Esophagus squamous epithelium (tissue), 5 donors: ENCODE data around the gene OR1S1. TPM values are rescaled to one million over a fixed set of nuclear protein-coding genes. Genes with fewer than 3 reads are reported as not detected.

Source experiments
- DNase-seq: peaks from one replicate; lab custom pipeline; 2025; lab: John Stamatoyannopoulos, UW
- H3K27ac ChIP-seq, 4 donors: fragments of 200-600 bp; sonication (generic); one replicate each; pipeline ENCODE4 v1.5.1; 2016 to 2019; ENCODE audit warnings: mild to moderate bottlenecking in 1 of 4
- H3K27me3 ChIP-seq, 4 donors: fragments of 200-600 bp; sonication (generic); 1 replicate in 3 of 4; 2 replicates in 1 of 4; pipeline versions ENCODE4 v1.5.1 to v1.6.0; 2017 to 2021; ENCODE audit warnings: antibody characterized with exemption in 1 of 4
- H3K36me3 ChIP-seq, 3 donors: fragments of 200-600 bp; sonication (generic); one replicate each; pipeline ENCODE4 v1.5.1; 2016 to 2019
- H3K4me1 ChIP-seq, 3 donors: fragments of 200-600 bp; sonication (generic); one replicate each; pipeline ENCODE4 v1.5.1; 2017 to 2019
- H3K4me3 ChIP-seq, 4 donors: fragments of 200-600 bp; sonication (generic); 1 replicate in 3 of 4; 2 replicates in 1 of 4; pipeline ENCODE4 v1.5.1; 2016 to 2019; ENCODE audit warnings: mild to moderate bottlenecking in 2 of 4, moderate library complexity in 1 of 4
- H3K9me3 ChIP-seq, 3 donors: fragments of 200-600 bp; sonication (generic); one replicate each; pipeline ENCODE4 v1.5.1; 2016 to 2019
- POLR2A ChIP-seq, 4 donors: fragments of 450-650 bp; IDR thresholded peaks; one replicate each; pipeline ENCODE4 v1.6.1; 2017; ENCODE audit warnings: antibody characterized with exemption in 4 of 4, mild to moderate bottlenecking in 4 of 4, moderate library complexity in 3 of 4
- WGBS, 2 donors: methylation state at CpG; one replicate each; pipeline ENCODE4 v1.1.5; 2018; 5-methylcytosine and 5-hydroxymethylcytosine counted together
- intact Hi-C: fragments of 100-400 bp; cut with DNase I; formaldehyde crosslinking; loops from one replicate; pipeline ENCODE4 v1.15.0; 2022
- total RNA-seq, 4 donors: library from RNA; depleted of rRNA; stranded (reverse); fragments of >200 nt; gene quantifications; one replicate each; pipeline ENCODE4 v1.1.0, GENCODE V29; 2016
- TF ChIP-seq, protein P1 (sequence below), 6 experiments: fragments of 450-650 bp in 4 of 6; fragments of 200-600 bp in 2 of 6; sonication (generic) in 2 of 6; IDR thresholded peaks; one replicate each; pipeline ENCODE4 v1.5.1; 2016 to 2019; ENCODE audit warnings: antibody characterized with exemption in 6 of 6, mild to moderate bottlenecking in 4 of 6, moderate library complexity in 4 of 6
- donor health status: DM: yes; HTN: yes; CAD: no.

The OR1S1 gene
- total RNA-seq, 4 donors from 2014 or later: not detected

DNA sequence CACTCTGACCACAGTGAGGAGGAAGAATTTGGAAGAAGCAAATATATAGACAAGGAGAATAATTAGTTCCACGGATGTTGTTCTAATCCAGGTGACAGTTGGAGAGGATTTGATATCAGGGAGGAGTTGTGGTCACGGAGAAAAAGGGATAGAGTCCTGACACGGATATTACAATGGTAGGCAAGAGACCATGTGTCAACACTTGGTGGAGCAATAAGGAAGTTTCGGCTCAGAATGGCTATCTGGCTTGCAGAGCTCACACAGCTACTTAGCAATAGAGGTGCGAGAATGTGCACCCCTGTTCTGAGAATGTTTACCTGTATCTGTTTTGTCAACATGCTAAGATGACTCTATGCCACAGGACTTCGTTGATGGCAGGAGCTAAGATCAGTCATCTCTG, 34.1 kb upstream of the OR1S1 start:
- intact Hi-C loops: no loop called here

DNA sequence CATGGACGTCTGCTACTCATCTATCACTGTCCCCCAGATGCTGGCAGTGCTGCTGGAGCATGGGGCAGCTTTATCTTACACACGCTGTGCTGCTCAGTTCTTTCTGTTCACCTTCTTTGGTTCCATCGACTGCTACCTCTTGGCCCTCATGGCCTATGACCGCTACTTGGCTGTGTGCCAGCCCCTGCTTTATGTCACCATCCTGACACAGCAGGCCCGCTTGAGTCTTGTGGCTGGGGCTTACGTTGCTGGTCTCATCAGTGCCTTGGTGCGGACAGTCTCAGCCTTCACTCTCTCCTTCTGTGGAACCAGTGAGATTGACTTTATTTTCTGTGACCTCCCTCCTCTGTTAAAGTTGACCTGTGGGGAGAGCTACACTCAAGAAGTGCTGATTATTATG, 32.9 kb upstream of the OR1S1 start:
- no peaks in the 10 kb centered on the region for H3K36me3 ChIP-seq
- no peaks in the 10 kb centered on the region for H3K27me3 ChIP-seq
- H3K4me3 ChIP-seq: no peak overlapping the region
- intact Hi-C loops: no loop called here
- no peaks in the 10 kb centered on the region for H3K9me3 ChIP-seq
- TF ChIP-seq, protein P1, sequence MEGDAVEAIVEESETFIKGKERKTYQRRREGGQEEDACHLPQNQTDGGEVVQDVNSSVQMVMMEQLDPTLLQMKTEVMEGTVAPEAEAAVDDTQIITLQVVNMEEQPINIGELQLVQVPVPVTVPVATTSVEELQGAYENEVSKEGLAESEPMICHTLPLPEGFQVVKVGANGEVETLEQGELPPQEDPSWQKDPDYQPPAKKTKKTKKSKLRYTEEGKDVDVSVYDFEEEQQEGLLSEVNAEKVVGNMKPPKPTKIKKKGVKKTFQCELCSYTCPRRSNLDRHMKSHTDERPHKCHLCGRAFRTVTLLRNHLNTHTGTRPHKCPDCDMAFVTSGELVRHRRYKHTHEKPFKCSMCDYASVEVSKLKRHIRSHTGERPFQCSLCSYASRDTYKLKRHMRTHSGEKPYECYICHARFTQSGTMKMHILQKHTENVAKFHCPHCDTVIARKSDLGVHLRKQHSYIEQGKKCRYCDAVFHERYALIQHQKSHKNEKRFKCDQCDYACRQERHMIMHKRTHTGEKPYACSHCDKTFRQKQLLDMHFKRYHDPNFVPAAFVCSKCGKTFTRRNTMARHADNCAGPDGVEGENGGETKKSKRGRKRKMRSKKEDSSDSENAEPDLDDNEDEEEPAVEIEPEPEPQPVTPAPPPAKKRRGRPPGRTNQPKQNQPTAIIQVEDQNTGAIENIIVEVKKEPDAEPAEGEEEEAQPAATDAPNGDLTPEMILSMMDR (IDR thresholded peaks at IDR 0.05): no peak
- TF ChIP-seq POLR2A (IDR thresholded peaks at IDR 0.05): no peak
- WGBS, 2 donors: 59 to 74% methylated on average over 6 to 7 of the region's 7 CpGs
- DNase-seq: no peak
- no peak overlapping the region for H3K27ac ChIP-seq
- H3K4me1 ChIP-seq: no peaks in the 10 kb centered on the region

More for the DNA sequence above, 34.1 kb upstream of the OR1S1 start:
- 80 to 82% methylated on average over 6 of the region's 6 CpGs for WGBS, 2 donors
- H3K4me1 ChIP-seq: no peaks in the 10 kb centered on the region
- TF ChIP-seq, protein P1 (IDR thresholded peaks at IDR 0.05): no peak
- no peak for TF ChIP-seq POLR2A (IDR thresholded peaks at IDR 0.05)
- H3K27me3 ChIP-seq: no peaks in the 10 kb centered on the region
- H3K27ac ChIP-seq: no peak overlapping the region
- DNase-seq: no peak
- H3K36me3 ChIP-seq: no peaks in the 10 kb centered on the region
- no peak overlapping the region for H3K4me3 ChIP-seq
- no peaks in the 10 kb centered on the region for H3K9me3 ChIP-seq

DNA sequence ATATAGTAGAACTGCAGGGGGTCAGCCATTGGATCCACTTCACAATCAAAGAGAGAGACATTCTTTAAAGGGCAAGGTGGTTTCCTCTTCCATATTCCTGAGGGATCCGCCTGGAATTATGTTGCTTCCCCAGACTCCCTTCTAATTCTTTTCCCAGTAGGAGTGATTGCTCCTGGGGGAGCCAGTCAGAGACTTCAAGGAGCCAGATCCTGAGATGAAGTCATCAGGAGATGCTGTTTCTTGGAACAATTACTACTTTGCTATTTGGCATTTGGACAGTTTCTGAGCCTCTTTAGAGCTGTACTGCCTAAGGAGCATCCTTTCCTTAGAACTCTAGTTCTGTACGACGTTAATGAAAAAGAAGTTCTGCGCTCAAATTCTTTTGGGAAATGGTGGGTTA, 25.6 kb upstream of the OR1S1 start:
- WGBS, 2 donors: 86 to 95% methylated on average over 4 of the region's 4 CpGs
- Histone ChIP-seq H3K4me3 (no peak overlapping the region), H3K27me3 (no peaks in the 10 kb centered on the region), H3K9me3 (no peaks in the 10 kb centered on the region), H3K27ac (no peak overlapping the region), H3K36me3 (no peaks in the 10 kb centered on the region), H3K4me1 (no peaks in the 10 kb centered on the region)
- DNase-seq: no peak
- intact Hi-C loops: no loop called here
- no peak for TF ChIP-seq POLR2A (IDR thresholded peaks at IDR 0.05)
- TF ChIP-seq, protein P1 (IDR thresholded peaks at IDR 0.05): no peak

DNA sequence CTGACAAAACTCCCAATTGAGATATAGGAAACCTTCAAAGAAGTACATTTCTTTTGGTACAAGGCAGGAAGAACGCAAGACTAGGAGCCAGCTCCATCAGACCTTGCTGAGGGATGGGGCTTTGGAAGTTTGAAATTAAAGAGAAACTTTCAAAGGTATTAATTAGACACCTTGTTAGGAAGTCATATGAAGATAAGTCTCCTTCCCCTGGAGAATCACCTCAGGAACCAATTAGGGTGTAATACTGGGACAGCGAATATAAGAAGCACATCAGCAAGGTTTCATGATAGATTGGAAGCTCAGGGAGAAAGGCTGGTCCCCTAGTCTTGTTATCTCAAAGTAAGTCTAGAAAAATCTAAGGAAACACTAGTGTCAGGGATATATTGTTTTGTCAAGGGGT, 23.8 kb upstream of the OR1S1 start, which contains the start of gene OR9Q2:
OR9Q2 (plus strand) TSS at position 301 of the 400 bp plus-strand sequence. CDS start 1,421 bp downstream, outside the sequence.
- H3K36me3 ChIP-seq: no peaks in the 10 kb centered on the region
- 80 to 85% methylated on average over 2 of the region's 2 CpGs for WGBS, 2 donors
- intact Hi-C loops: no loop called here
- H3K4me1 ChIP-seq: no peaks in the 10 kb centered on the region
- no peak within 1 kb of the TSS for H3K4me3 ChIP-seq
- H3K27ac ChIP-seq: no peak within 1 kb of the TSS
- H3K9me3 ChIP-seq: no peaks in the 10 kb centered on the region
- no peak for TF ChIP-seq POLR2A (IDR thresholded peaks at IDR 0.05)
- TF ChIP-seq, protein P1 (IDR thresholded peaks at IDR 0.05): no peak
- H3K27me3 ChIP-seq: no peaks in the 10 kb centered on the region
- DNase-seq: no peak

DNA sequence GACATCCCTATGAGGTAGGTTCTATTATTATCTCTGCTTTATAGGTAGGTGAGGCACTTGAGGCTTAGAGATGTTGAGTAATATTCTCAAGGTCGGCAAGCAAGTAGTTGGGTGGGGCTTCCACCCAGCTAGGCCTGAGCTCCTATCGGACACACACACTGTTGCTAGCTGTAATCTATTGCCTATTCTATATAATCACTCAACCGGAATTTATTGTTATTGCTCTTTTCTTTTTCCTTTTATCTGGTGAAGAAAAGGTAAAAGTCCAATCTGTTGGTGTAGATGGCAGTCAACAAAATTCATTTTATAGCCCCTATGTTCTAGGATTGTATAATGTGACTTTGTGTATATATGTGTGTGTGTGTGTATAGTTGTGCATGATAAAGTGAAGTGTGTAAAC, 20.3 kb upstream of the OR1S1 start:
- 55 to 77% methylated on average over 3 of the region's 3 CpGs for WGBS, 2 donors
- Histone ChIP-seq H3K9me3 (no peaks in the 10 kb centered on the region), H3K4me1 (no peaks in the 10 kb centered on the region), H3K36me3 (no peaks in the 10 kb centered on the region), H3K27ac (no peak overlapping the region), H3K27me3 (no peaks in the 10 kb centered on the region), H3K4me3 (no peak overlapping the region)
- TF ChIP-seq, protein P1 (IDR thresholded peaks at IDR 0.05): no peak
- intact Hi-C loops: no loop called here
- no peak for DNase-seq
